HT-29 (cell line): ENCODE results near the gene SLC4A11. TPM values are rescaled to one million over a fixed set of nuclear protein-coding genes. Genes with fewer than 3 reads are reported as not detected.

Experiments
- DNase-seq: peaks from one replicate; pipeline ENCODE4 v3.0.0-alpha.2; 2015; ENCODE audit warnings: low spot score
- total RNA-seq: library from RNA; depleted of rRNA; stranded (reverse); fragments of >200 nt; shearing (Covaris generic); gene quantifications from 2 replicates; pipeline ENCODE4 v1.2.3, GENCODE V29; 2014; rRNA removed

Gene SLC4A11
- total RNA-seq, result 1.3 and 1.8 TPM in 2 replicates

- DNase-seq, result peak; percentile 41
These were observed at the start of gene SLC4A11 for GRCh38 chr20:3239026-3239866. Gene SLC4A11, minus strand, starts transcription at chr20:3239190. Its CDS starts 53 bp downstream, at chr20:3239137.

GRCh38 chr20:3283222-3283820 lies 44.3 kb upstream of the SLC4A11 start:
- DNase-seq, result no peak

- no peak for DNase-seq
These were observed 43.6 kb upstream of the SLC4A11 start for GRCh38 chr20:3282271-3283221.

- no peak for DNase-seq
These were observed 42.4 kb upstream of the SLC4A11 start for GRCh38 chr20:3281437-3281836.

- no peak for DNase-seq
These were observed 40.8 kb upstream of the SLC4A11 start for GRCh38 chr20:3279761-3280160.

- no peak for DNase-seq
These were observed 38.9 kb upstream of the SLC4A11 start for GRCh38 chr20:3277686-3278465.

GRCh38 chr20:3276680-3277015 lies 37.7 kb upstream of the SLC4A11 start:
- peak; percentile 58 for DNase-seq

GRCh38 chr20:3275966-3276679 lies 37.1 kb upstream of the SLC4A11 start:
- DNase-seq, result no peak

- no peak for DNase-seq
These were observed 36.3 kb upstream of the SLC4A11 start for GRCh38 chr20:3275064-3275935.

- DNase-seq, result no peak
These were observed 34.4 kb upstream of the SLC4A11 start for GRCh38 chr20:3273371-3273770.

GRCh38 chr20:3270051-3270450 lies 31.1 kb upstream of the SLC4A11 start:
- no peak for DNase-seq

GRCh38 chr20:3262566-3262965 lies 23.6 kb upstream of the SLC4A11 start:
- no peak for DNase-seq

GRCh38 chr20:3258429-3258828 lies 19.4 kb upstream of the SLC4A11 start:
- DNase-seq, result no peak

GRCh38 chr20:3255728-3256127 lies 16.7 kb upstream of the SLC4A11 start:
- no peak for DNase-seq

- no peak for DNase-seq
These were observed 12.8 kb upstream of the SLC4A11 start for GRCh38 chr20:3251806-3252205.

- peak; percentile 29 for DNase-seq
These were observed 11.1 kb upstream of the SLC4A11 start for GRCh38 chr20:3250091-3250504.

GRCh38 chr20:3248993-3249347 lies 10.0 kb upstream of the SLC4A11 start:
- DNase-seq, result no peak

- no peak for DNase-seq
These were observed 9.4 kb upstream of the SLC4A11 start for GRCh38 chr20:3248167-3248992.

GRCh38 chr20:3247638-3248037 lies 8.6 kb upstream of the SLC4A11 start:
- DNase-seq, result no peak
